ENCODE data around the gene SLC26A1.

Gene SLC26A1

DNA sequence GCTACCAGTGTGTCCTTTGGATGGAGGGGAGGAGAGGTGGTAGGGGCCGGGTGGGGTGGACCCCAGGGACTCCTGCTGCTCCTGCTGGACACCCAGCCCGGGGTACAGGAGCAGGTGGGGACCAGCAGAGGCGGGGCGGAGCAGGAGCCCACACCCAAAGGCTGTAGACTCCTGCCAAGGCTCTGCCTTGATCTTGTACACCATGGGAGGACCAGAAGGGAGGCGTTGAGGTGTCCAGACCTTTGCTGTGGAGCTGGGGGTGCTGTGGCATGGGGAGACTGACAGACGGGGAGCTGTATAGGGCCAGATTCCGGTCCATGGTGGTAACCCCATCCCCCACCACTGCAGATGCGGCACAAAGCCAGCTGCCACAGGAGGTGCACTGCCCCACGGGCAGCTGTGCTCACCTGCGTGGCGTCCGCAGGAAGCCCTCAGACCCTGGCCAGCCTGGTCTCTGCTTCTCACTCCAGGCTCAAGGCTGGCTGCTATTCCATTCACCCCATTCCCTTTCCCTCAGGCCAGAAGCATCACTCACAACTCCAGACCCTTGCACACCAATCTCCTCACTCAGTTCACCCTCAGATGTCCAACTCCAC lies 5.0 kb upstream of the SLC26A1 start:
- DNase-seq (ENCODE audit: low spot score), result no peak

DNA sequence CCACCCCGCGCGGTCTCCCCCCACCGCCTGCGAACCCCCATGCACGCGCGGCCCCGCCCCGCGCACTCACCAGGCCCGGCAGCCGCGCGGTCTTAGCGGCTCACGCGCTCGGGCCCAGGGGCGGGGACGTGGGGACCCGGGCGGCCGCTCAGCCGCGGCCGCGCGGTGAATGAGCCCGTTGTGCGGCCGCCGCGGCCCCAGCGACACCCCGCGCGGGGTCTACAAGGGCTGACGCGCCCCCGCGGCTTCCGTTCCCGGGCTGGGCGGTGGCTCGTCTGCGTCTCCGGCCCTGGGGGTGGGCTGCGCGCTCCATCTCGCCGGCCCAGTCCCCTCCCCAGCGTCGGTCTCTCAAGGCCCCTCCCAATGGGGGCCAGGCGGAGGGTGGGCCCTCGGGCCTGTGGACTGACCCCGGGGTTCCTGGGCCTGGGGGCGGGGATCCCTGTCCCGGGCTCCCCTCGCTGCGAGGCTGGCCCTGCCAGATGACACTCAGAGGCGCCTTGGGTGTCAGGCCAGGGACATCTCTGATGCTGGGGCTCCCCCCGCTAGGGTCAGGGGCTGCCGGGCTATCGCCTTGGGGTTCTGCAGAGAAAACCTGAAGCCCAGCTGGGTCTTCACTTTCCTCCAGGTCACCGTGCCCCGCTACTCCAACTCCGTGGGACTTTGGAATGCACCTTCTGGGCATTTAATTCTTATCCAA lies 4.3 kb upstream of the SLC26A1 start:
- no peak for DNase-seq (ENCODE audit: low spot score)

DNA sequence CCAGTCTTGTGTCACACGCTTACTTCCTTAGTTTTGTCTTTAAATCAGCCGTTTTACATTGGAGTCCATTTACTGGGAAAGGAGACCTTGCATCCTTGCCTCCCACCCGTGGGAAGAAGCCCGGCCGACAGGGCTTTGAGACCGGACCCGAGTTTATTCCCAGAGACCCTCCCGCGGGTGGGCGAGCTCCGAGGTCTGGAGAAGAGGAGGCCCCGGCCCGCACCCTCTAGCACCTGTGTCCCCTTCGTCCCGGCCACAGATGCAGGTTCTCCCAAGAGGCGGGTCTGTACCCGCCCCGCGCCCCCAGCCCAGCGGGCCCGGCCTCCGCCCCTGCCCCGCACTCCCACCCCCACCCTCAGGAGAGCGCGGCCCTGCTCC lies 3.8 kb upstream of the SLC26A1 start:
- DNase-seq (ENCODE audit: low spot score), result no peak

DNA sequence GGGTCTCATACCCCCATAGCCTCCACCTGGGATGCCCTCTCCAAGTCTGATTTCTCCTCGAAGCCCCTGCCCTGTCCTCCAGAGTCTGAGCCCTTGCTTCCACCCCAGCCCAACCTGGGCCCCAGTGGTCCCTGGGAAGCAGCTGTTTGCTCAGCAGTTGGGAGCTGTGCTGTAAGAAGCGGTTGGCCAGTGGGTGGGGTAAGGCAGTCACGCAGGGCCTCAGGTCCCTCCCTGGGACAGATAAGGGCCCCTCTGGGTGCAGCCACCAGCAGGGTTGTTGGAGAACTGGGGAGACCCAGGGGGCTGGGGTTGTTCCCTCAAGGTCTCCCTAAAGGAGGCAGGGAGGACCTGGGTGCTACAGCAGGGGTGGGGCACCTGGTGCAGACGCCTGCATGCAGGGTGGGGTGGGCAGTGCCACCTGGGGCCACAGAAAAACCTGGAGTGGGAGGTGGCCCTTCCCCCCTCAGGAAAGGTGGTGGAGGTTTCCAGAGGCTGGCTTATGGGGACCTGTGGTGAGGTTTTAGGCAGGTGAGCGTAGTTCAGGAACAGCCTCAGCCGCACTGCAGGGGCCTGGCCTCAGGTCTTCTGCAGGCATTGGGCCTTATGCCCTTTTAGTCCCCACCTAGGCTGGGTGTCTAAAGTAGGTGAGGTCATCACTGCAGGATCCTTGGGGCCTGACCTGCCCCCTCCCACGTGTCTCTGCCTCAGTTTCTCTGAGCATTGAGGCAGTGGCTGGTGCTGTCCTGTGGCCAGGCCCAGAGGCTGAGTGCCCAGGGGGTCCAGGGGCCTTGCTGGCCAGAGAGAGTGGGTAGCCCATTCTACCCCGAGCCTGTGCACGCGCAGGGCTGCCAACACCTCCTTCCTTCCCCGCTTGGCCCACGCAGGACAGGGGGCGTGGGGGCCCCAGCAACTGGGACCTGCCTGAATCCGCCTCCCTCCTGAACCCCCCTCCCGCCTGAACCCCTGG lies 3.1 kb upstream of the SLC26A1 start:
- no peak for DNase-seq (ENCODE audit: low spot score)

DNA sequence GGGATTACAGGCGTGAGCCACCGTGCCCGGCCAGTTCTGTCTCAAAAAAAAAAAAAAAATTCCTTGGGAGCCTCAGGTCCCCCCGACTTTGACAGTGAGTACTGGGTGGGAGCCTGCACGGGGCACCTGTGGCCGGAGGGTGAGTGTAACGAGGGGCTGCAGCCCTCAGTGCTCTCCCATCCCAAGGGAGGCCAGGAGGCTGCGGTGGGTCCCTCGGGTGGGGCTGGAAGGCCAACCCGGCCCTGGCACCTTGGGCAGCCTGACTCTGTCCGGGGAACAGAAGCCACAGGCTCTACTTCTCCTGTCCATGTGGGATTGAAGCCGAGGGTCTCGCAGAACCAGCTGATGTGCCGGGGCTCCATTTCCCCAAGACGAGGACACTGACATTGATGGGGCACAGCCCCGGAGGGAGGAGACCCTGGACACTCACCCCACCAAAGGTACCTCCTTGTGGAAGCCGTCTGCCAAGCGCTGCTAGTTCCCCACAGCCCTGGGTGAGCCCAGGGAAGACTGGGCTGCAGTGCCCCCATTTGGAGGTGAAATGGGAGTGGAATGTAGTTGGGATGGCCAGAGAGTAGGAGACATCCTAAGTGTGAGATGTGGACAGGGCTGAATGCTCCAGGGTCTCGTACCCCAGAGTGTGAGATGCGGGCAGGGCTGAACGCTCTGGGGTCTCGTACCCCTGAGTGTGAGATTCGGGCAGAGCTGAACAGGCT lies 2.3 kb upstream of the SLC26A1 start:
- DNase-seq (ENCODE audit: low spot score), result no peak

DNA sequence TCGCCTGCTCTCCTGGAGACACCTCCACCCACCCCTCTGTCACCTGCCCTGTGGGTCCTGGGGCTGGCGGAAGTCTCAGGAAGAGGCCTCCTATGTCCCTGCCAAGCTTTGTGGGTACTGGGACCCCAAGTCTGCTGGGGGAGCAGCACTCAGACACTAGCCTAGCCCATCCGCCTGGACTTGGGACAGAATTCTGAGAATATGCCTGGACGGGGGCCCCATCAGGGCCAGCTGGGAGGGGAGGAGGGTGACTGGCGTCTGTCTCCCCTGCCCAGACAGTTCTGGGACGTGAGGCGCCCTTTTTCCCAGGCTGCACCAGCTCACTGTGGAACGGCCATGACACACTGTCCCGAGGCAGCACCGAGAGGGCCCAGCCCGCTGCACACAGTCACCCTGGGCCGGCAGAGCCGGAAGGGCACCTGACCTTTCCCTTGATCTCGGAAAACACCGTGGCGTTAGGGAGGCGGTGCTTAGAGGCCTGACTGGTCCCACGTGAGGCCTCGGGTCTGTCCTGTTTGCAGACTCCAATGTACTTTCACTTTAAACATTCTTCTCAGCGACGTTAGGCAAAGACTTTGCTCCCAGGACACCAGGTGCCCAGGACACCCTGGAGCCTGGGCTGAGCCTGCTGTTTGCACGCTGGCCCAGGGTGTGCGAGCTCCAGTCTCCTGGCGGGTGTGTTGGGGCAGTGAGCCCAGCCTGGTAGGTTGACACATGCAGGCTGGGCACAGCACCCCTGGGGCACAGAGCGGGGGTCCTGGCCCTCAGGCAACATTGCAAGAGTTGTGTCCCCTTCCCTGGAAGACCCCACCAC lies 700 bp downstream of the SLC26A1 start:
- DNase-seq (ENCODE audit: low spot score), result no peak

DNA sequence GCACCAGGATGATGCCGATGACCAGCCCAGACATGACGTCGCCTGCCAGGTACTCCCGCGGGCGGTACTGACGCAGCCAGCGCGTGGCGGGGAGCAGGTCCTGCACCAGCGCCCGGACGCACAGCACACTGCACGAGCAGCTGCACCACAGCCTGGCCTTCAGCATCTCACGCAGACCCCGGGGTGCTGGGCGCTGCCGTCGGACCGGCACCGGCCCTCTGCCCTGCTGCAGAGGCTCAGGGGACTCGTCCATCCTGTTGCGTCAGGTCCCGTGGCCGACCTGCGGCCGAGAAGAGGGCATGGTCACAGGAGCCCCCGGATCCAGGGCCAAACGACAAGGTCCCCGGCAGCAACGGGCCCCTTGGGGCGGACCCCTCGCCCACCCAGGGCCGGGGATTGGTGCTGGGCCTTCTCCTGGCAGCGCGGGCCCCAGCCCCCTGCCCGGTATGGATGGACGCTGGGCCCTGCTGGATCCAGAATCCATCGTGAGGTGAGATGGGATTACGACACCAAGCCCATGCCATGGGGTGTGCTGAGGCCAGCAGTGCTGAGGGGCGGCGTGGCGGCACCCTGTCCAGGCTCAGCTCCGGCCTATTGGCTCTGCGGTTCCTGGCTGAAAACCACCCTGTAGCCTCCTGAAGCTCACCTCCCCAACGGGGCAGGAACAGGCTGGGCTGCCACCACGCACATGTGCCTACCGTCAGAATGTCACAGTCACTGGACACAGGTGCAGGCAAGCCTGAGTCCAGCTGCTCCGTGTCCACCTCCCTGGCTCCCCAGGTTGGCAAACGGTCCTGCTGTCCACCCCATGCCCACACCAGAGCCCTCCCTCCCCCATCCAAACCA lies 1.5 kb downstream of the SLC26A1 start:
- DNase-seq (ENCODE audit: low spot score), result no peak

DNA sequence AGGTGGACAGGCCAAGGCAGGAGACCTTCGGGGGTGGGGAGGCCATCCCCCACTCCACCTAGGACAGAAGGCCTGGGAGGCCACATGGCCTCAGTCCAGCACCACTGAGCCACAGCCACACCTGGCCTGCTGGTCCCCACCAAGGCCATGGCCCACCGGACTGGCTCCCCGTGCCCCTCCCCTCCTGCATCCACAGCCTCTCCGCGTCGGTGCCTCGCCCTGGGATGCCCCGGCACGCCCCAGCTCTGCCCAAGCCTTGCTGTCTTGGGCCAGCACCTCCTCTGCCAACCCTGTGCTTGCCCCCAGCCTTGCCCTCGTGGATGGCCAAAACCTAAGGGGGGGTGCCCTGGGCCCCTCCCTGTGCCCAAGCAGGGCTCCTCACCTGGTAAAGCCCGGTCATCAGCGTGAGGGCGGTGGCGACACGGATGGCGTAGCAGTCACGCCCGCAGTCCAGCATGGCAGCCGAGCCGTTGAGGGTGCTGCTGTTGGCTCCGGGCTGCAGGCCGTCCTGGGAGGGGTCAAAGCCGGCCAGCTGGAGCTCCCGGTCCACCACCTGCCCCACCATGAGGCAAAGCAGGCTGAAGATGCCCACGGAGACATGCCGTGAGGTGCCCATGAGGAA lies 2.3 kb downstream of the SLC26A1 start:
- DNase-seq (ENCODE audit: low spot score), result no peak

DNA sequence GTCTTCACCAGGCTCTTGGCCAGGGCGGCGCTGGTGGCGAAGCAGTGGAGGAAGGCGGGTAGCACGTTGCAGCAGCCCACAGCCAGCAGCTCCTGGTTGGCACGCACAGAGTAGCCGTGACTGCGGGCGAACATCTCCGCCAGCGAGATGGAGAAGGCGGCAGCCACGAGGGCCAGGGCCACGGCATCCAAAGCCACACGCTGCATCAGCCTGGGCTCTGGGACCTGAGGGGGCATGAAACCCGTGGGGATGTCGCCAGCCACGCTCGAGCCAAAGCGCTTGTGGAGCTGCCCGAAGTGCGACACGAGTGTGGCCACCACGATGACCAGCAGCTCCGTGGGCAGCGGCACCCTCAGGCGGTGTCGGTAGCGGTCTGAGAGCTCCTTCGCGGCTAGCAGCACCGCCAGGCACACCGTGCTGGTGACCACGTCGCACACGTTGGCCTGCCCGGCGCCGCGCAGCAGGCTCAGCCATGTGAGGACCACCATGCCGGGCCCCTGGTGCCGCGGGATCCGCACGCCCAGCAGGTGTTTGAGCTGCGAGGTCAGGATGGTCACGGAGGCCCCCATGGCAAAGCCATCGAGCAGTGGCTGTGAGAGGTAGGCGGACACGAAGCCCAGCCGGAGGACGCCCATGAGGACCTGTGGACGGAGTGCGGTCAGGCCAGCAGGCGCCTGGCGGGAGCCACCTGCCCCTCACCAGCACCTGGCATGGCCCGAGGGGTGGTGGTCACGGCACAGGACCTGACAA lies 3.3 kb downstream of the SLC26A1 start:
- DNase-seq (ENCODE audit: low spot score), result no peak

DNA sequence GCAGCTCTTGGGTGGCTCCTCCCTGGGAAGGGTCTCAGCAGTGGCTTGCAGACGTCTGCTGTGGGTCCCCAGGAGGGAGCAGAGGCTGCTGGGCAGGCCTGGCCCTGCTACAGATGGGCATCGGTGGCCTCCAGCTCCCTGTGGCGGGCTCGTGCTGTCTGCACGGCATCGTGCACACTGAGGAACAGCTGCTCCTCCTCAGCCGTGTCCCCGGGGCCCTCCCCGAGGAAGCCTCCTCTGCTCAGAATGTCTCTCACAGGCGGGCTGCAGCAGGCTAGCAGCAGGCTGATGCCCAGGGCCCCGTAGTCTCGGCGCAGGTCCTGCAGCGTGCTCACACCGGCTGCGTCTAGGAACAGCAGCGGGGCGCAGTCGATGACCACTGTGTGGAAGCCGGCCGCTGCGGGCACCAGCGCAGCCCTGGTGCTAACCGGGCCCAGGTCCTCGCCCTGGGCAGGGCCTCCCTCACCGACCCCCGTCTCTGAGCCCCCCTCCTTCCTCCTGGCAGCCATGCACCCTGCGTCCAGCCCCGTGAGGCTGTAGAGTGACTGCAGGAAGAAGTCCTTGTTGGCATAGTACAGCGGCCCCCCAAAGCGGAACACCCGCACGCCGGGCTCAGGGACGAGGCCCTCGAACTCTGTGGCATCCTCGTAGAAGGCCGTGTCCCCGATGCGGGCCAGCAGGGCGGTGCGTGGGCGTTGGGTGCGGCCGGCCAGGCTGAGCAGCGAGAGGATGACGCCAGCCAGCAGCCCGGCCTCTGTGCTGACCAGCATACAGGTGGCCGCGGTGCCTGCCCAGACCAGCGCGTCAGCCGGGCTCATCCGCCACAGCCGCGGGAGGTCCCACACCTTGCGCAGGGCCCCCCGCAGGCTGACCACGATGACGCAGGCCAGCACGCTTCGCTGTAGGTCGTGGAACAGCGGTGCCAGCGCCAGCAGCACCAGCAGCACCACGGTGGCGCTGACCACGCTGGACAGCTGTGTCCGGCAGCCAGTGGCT lies 4.2 kb downstream of the SLC26A1 start:
- DNase-seq (ENCODE audit: low spot score), result no peak

DNA sequence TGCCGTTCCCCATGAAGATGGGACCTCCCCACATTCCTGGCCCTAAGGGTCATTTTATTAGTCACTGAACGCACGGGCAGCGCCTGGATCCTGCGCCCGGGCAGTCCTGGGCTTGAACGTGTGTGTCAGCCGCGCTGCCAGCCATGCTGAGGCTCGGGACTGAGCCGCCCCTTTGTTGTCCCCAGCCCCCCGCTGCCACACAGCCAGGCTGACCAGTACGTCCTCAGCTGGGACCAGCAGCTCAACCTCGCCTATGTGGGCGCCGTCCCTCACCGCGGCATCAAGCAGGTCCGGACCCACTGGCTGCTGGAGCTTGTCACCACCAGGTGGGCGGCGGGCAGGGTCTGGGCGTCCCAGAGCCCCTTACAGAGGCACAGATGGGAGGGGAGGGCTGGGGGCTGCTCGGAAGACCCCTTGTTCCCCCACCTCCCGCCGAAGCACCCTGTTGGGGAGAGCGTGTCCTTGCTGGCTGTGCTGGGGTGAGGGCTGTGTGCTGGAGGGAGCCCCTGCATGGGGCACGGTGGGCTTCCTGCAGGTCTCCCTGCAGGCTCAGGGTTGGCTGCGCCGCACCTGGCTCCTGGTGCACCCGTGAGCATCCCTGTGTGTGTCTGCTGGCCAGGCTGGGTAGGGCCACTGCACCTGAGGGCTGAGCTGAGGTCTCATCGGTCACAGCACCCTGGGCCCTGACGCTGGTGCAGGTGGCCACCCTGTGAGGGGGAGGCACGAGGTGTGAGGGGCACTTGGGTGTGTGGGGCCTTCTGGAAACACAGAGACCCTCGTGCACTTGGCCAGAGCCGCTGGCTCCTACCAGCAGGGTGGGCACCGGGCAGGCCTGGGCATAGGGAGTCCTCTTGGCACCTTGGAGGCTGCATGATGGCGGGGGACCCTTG lies 5.3 kb downstream of the SLC26A1 start:
- DNase-seq (ENCODE audit: low spot score), result no peak

DNA sequence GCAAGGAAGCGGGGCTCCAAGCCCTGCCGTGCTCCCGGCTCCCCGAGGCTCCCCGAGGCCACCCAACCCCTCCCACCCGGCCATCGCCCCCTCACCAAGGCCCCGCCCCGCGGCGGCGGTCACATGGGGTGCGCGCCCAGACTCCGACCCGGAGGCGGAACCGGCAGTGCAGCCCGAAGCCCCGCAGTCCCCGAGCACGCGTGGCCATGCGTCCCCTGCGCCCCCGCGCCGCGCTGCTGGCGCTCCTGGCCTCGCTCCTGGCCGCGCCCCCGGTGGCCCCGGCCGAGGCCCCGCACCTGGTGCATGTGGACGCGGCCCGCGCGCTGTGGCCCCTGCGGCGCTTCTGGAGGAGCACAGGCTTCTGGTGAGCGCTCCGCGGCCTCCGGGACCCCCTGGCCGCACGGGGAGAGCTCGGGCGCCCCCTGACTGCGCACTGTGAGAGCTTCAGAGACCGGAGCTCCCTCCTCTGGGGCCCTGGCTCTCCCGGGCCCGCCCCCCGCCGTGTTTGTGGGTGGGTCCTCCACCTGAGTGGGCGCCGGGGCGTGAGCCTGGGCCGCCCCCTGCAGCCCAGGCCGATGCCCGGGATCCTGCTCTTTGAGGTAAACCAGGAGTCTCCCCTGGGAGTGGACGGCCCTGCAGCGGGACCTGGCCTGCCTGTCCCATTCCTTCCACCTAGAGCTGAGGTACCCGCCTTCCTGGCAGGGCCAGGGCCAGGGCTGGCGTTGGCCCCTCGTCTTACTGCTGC lies 6.2 kb downstream of the SLC26A1 start, which contains the start of gene IDUA:
Gene IDUA, plus strand, starts transcription at position 166 of the 745 bp plus-strand sequence. Its CDS starts 41 bp downstream, at position 207.
- DNase-seq (ENCODE audit: low spot score), result peak; percentile 91

DNA sequence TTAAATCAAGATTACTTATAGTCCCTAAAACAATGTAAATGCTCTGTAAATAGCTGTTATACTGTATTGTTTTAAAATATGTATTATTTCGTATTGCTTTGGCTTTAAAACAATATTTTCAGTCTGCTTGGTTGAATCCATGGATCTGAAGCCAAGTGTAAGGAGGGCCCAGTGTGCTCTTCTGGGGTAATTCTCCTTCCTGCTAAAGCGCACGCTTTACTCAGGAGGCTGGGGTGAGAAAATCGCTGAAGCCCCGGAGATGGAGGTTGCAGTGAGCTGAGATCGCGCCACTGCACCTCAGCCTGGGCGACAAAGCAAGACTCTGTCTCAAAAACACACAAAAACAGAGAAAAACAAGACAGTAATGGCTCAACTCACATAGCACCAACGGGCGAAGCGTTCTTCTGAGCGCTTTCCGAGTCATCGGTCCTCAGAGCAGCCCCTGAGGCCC lies 6.8 kb downstream of the SLC26A1 start:
- no peak for DNase-seq (ENCODE audit: low spot score)

DNA sequence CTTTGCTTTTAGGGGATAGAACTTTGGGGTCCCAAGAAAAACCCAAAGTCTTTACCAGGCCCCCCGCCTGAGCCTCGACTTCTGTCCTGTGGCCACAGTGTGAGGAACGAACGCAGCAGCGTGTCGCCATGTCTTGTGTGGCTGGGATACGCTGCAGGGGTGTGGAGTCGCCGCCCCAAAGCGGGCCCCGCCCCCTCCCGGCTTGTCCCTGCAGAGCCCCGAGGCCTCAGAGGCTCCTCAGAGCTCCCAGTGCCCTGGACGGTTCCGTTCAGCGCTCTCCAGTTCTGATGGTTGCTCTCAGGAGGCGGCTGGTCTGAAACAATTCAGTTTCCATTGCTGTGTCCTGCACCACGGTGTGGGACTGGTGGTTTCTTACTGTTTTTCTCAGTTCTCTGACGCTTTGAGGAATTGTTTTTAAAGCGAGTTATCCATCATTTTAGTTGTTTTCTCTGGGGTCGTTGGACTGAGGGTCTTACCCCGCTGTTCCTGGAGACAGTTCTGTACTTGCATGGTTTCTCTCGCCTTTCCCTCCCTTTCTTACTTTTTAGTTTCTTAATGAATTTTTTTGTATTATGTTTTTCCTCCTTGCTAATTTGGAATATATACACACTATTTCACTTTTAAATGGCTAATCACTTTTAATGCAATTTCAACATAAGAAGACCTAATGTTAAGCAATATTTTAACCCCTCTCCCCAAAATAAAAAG lies 7.9 kb downstream of the SLC26A1 start:
- DNase-seq (ENCODE audit: low spot score), result peak; percentile 70

DNA sequence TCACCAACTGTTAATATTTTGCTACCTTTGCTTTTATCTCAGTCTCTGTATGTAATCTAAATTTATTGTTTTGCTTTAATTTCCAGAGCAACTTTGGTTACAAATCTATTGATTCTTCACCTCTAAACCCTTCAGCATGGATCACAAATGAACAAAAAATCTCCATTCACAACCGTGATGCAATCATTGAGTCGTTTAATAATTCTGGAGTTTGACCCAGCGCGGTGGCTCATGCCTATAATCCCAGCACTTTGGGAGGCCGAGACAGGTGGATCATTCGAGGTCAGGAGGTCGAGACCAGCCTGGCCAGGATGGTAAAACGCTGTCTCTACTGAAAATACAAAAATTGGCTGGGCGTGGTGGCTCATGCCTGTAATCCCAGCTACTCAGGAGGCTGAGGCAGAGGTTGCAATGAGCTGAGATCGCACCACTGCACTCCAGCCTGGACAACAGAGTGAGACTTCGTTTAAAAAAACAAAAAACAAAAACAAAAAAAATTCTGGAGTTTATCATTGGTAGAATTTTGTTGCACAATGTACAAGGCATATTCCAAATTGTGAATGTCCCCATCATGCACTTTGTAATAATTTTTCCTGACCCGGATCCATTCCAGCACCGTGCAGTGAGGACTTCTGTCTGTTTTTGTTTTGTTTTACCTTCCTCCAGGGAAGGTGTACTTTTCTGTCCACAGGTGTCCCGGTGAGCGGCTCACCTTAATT lies 8.7 kb downstream of the SLC26A1 start:
- DNase-seq (ENCODE audit: low spot score), result no peak

All from germinal center (tissue), 1 donor.